Measurements from ENCODE around the gene PRR12. TPM values are rescaled to one million over a fixed set of nuclear protein-coding genes. Genes with fewer than 3 reads are reported as not detected.
A peak's percentile ranks its signal among the peaks of the same experiment; 100 is the strongest.

The PRR12 gene
- total and polyA plus RNA-seq, 9 of the 15 experiments (the other 6 are each of a cell fraction or from before 2014, with no cell fraction given) = 0.01 to 21.1 (median 0.98) TPM

DNA sequence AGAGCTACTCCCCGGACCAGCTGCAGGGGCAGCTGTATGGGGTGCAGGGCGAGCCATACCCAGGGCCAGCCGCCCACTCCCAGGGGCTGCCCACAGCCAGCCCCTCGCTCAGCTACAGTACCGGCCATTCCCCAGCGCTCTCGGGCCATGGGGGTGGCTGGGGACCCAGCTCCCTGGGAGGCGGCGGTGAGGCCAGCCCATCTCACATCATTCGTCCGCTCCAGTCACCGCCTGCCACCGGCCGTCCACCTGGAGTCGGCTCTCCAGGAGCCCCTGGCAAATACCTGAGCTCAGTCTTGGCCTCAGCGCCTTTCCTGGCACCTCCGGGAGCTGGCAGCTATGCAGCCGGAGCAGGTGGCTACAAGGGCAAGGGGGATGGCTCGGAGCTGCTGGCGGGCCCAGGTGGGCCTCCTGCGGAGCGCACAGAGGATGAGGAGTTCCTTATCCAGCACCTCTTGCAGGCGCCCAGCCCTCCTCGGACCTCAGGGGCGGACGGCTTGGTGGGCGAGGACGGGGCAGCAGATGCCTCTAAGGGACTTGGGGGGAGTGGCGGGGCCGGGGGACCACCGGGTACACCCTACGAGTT is 4.9 kb downstream of the PRR12 start:
- Histone ChIP-seq H3K4me2 (ENCODE audit: insufficient read depth, low read length) (no peak overlapping the region), H3K4me1 (replicated peaks in 1 of 2; ENCODE audit: control insufficient read depth in 2 of 2, insufficient read depth in 2 of 2, low read length in 2 of 2) (peaks cover 7 to 49% of the 10 kb centered on the region in 2 experiments; a peak in 4 of 5 replicates), H3K9me1 (ENCODE audit: control insufficient read depth, insufficient read depth, low read length) (peaks cover 3% of the 10 kb centered on the region), H3K9me3 (replicated peaks; ENCODE audit: control insufficient read depth, insufficient read depth, low read depth, low read length) (no peaks in the 10 kb centered on the region), H3K79me2 (ENCODE audit: control insufficient read depth, insufficient read depth, low read length) (peaks cover 38% of the 10 kb centered on the region), H3K27me3 (ENCODE audit: control insufficient read depth in 2 of 2, insufficient read depth in 2 of 2, low read length in 2 of 2) (no peaks in the 10 kb centered on the region), H2AFZ (ENCODE audit: low read depth, low read length) (no peak overlapping the region), H3K9ac (ENCODE audit: insufficient read depth in 1 of 2, low read depth in 2 of 2, low read length in 2 of 2) (no peak overlapping the region), H3K27ac (ENCODE audit: extremely low read depth, low read depth, low read length) (no peak overlapping the region), H4K20me1 (replicated peaks; ENCODE audit: control insufficient read depth, insufficient read depth, low read length) (peaks cover 6% of the 10 kb centered on the region; the same call in 1 of the 2 replicates), H3K36me3 (ENCODE audit: control insufficient read depth, insufficient read depth, low read length) (peaks cover 67% of the 10 kb centered on the region), H3K4me3 (no peak overlapping the region)
- DNase-seq (ENCODE audit: extremely low read depth in 1 of 4, low spot score in 3 of 4) (no peak), ATAC-seq (no peak), FAIRE-seq (no peak)
- TF ChIP-seq HNRNPK (IDR thresholded peaks at IDR 0.05; ENCODE audit: low read depth, low read length, poor library complexity, severe bottlenecking) (no peak), MXI1 (IDR thresholded peaks at IDR 0.05; ENCODE audit: low read depth, low read length) (no peak), RBFOX2 (IDR thresholded peaks at IDR 0.05; ENCODE audit: low read depth, low read length) (peak; percentile 12; the same call in 1 of the 2 replicates)
- BruUV-seq (replicated peaks) = no TSS peak
- intact Hi-C loops (cut with micrococcal nuclease) (no loop called here), in situ Hi-C loops (cut with MboI) (no loop called here)
- ChIA-PET CTCF (ENCODE audit: low intra/inter-chr PET ratio) (no interaction called here), POLR2A (no interaction called here)
- 95% methylated on average over 19 of the region's 32 CpGs for WGBS (ENCODE audit: insufficient coverage, low coverage, missing lambda C conversion rate)

DNA sequence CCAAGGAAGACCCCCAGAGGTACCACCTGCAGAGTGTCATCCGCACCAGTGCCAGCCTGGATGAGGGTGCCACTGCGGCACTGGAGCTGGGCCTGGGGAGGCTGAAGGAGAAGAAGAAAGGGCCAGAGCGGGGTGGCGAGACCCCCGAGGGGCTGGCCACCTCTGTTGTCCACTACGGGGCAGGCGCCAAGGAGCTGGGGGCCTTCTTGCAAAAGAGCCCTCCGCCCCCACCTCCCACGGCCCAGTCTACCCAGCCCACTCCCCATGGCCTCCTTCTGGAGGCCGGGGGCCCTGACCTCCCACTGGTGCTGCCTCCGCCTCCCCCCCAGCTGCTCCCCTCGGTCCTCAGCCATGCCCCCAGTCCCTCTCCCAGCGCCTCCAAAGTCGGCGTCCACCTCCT is 5.4 kb downstream of the PRR12 start:
- intact Hi-C loops (cut with micrococcal nuclease) = no loop called here

More for the DNA sequence above, 5.4 kb downstream of the PRR12 start:
- Histone ChIP-seq H3K9me1 (ENCODE audit: control insufficient read depth, insufficient read depth, low read length) (peaks cover 3% of the 10 kb centered on the region), H3K27ac (ENCODE audit: extremely low read depth, low read depth, low read length) (no peak overlapping the region), H3K27me3 (ENCODE audit: control insufficient read depth in 2 of 2, insufficient read depth in 2 of 2, low read length in 2 of 2) (no peaks in the 10 kb centered on the region), H3K36me3 (ENCODE audit: control insufficient read depth, insufficient read depth, low read length) (peaks cover 71% of the 10 kb centered on the region), H3K4me3 (no peak overlapping the region), H3K9ac (ENCODE audit: insufficient read depth in 1 of 2, low read depth in 2 of 2, low read length in 2 of 2) (no peak overlapping the region), H3K4me1 (replicated peaks in 1 of 2; ENCODE audit: control insufficient read depth in 2 of 2, insufficient read depth in 2 of 2, low read length in 2 of 2) (peaks cover 7 to 49% of the 10 kb centered on the region in 2 experiments; a peak in 4 of 5 replicates), H3K4me2 (ENCODE audit: insufficient read depth, low read length) (no peak overlapping the region), H3K9me3 (replicated peaks; ENCODE audit: control insufficient read depth, insufficient read depth, low read depth, low read length) (no peaks in the 10 kb centered on the region), H2AFZ (ENCODE audit: low read depth, low read length) (no peak overlapping the region), H3K79me2 (ENCODE audit: control insufficient read depth, insufficient read depth, low read length) (peaks cover 38% of the 10 kb centered on the region), H4K20me1 (replicated peaks; ENCODE audit: control insufficient read depth, insufficient read depth, low read length) (peaks cover 6% of the 10 kb centered on the region; the same call in 1 of the 2 replicates)
- 94% methylated on average over 11 of the region's 15 CpGs for WGBS (ENCODE audit: insufficient coverage, low coverage, missing lambda C conversion rate)
- no TSS peak for BruUV-seq (replicated peaks)
- ChIA-PET CTCF (ENCODE audit: low intra/inter-chr PET ratio) (no interaction called here), POLR2A (interaction anchor here (0.6 kb wide), 1 partner anchor 40 kb away, joined by 3 read pairs; no protein-coding TSS in a partner anchor)
- FAIRE-seq (no peak), ATAC-seq (no peak), DNase-seq (ENCODE audit: extremely low read depth in 1 of 4, low spot score in 3 of 4) (no peak)
- TF ChIP-seq POLR2G (IDR thresholded peaks at IDR 0.05; ENCODE audit: low read depth, low read length) (0 out of 2 replicates have a peak, but pooled peaks have one; percentile 8), FOXA3 (CRISPR knock-in tag; conservative IDR thresholded peaks at IDR 0.05 in 1 of 2, IDR thresholded peaks at IDR 0.05 in 1 of 2) (no peak), EHMT2 (IDR thresholded peaks at IDR 0.05) (no peak), TRIM24 (IDR thresholded peaks at IDR 0.05) (no peak)
- in situ Hi-C loops (cut with MboI) = no loop called here

All from K562 (cell line).